Smooth muscle cell (in vitro differentiated cells): Measurements from ENCODE around the gene ELOVL2. TPM values are rescaled to one million over a fixed set of nuclear protein-coding genes. Genes with fewer than 3 reads are reported as not detected.

Experiments
- DNase-seq: peaks from one replicate; lab custom pipeline; 2025; ENCODE audit not compliant: unreplicated experiment; lab: John Stamatoyannopoulos, UW
- H2AFZ ChIP-seq: fragments of 200-600 bp; sonication (generic); 2 replicates; pipeline ENCODE4 v1.6.0; 2016; ENCODE audit warnings: antibody characterized with exemption, low read depth, mild to moderate bottlenecking
- H3F3A ChIP-seq: fragments of 200-600 bp; sonication (generic); 2 replicates; pipeline ENCODE4 v1.6.0; 2017; ENCODE audit warnings: antibody characterized with exemption, low read depth
- H3K27ac ChIP-seq: fragments of 200-600 bp; sonication (generic); 2 replicates; pipeline ENCODE4 v1.5.1; 2016; ENCODE audit warnings: low read depth, mild to moderate bottlenecking
- H3K27me3 ChIP-seq: fragments of 200-600 bp; sonication (generic); 2 replicates; pipeline ENCODE4 v1.6.1; 2016; ENCODE audit warnings: low read depth, mild to moderate bottlenecking
- H3K36me3 ChIP-seq: fragments of 200-600 bp; sonication (generic); 2 replicates; pipeline ENCODE4 v1.5.1; 2016; ENCODE audit warnings: low read depth
- H3K4me1 ChIP-seq: fragments of 200-600 bp; sonication (generic); 2 replicates; pipeline ENCODE4 v1.5.1; 2016; ENCODE audit warnings: low read depth
- H3K4me2 ChIP-seq: fragments of 200-600 bp; sonication (generic); 2 replicates; pipeline ENCODE4 v1.6.0; 2016; ENCODE audit warnings: mild to moderate bottlenecking
- H3K4me3 ChIP-seq: fragments of 200-600 bp; sonication (generic); 2 replicates; pipeline ENCODE4 v1.5.1; 2016; ENCODE audit warnings: mild to moderate bottlenecking
- H3K79me2 ChIP-seq: fragments of 200-600 bp; sonication (generic); 2 replicates; pipeline ENCODE4 v1.6.0; 2016; ENCODE audit warnings: low read depth, mild to moderate bottlenecking
- H3K9ac ChIP-seq: fragments of 200-600 bp; sonication (generic); 2 replicates; pipeline ENCODE4 v1.6.0; 2016; ENCODE audit warnings: low read depth
- H3K9me3 ChIP-seq: fragments of 200-600 bp; sonication (generic); replicated peaks from 2 replicates; pipeline ENCODE4 v1.5.1; 2016; ENCODE audit warnings: low read depth
- H4K20me1 ChIP-seq: fragments of 200-600 bp; sonication (generic); 2 replicates; pipeline ENCODE4 v1.6.0; 2016; ENCODE audit warnings: low read depth
- CTCF ChIP-seq: fragments of 200-600 bp; sonication (generic); IDR thresholded peaks from 2 replicates; pipeline ENCODE4 v1.5.1; 2017; ENCODE audit warnings: borderline replicate concordance, mild to moderate bottlenecking, antibody characterized with exemption; ENCODE audit not compliant: insufficient read depth, poor library complexity, severe bottlenecking
- WGBS: methylation state at CpG from one replicate; pipeline ENCODE4 v1.1.7; 2016; ENCODE audit warnings: low lambda C conversion rate; 5-methylcytosine and 5-hydroxymethylcytosine counted together
- polyA plus RNA-seq: library from polyadenylated mRNA; unstranded; fragments of >200 nt; fragmentation: Nextera tagmentation; extraction: Ambion mirVana; gene quantifications from 2 replicates; pipeline ENCODE4 v1.2.1, GENCODE V29; 2016
- total RNA-seq: library from RNA; depleted of rRNA; stranded (reverse); fragments of >200 nt; gene quantifications from 2 replicates; pipeline ENCODE4 v1.2.3, GENCODE V29; 2014

ELOVL2 gene
- total and polyA plus RNA-seq, 2 experiments from 2014 or later = 15.9 to 28.9 TPM

DNA sequence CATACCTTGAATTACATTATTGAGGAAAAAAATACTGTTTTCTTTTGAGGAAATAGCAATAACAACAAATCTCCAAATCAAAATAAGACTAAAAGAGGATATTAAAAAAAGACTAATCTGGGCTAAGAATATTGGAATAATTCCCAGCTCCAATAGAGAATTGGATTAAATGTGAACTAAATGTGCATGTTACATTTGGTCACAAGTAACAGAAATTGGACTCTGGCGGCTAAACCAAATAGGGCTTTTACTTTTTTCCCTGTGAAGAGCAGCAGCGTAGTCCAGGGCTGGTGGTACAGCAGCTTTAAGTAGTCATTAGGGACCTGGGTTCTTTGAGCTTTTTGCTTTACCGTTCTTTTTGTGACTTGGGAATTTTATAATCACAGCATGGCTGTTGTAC is 71.9 kb downstream of the ELOVL2 start:
- Histone ChIP-seq H3K27me3 (no peaks in the 10 kb centered on the region), H3K4me1 (no peaks in the 10 kb centered on the region), H3K36me3 (peaks cover 5% of the 10 kb centered on the region), H4K20me1 (no peaks in the 10 kb centered on the region), H2AFZ (no peak overlapping the region), H3K9me3 (peaks cover 6% of the 10 kb centered on the region), H3K27ac (no peak overlapping the region), H3K79me2 (no peaks in the 10 kb centered on the region), H3K4me2 (no peak overlapping the region), H3F3A (no peaks in the 10 kb centered on the region), H3K4me3 (no peak overlapping the region), H3K9ac (no peak overlapping the region)
- 90% methylated on average over 3 of the region's 3 CpGs for WGBS
- DNase-seq = no peak
- TF ChIP-seq CTCF = no peak

DNA sequence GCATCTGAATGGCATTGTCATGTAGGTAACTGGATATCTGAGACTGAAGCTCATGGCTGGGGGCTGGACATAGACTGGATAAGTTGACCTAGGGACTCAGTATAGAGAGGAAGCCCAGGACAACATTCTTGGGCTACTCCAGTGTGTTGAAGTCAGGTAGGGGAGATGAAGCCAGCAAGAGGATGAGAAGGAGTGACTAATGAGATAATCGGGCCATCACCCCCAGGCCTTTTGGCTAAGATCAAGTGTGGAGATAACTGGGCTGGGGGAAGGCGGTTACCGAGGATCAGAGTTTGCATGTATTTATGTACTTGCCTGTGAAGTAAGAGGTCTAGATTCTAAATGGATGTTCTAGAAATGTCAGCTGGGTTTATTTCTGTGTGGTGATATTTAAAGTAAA is 73.4 kb downstream of the ELOVL2 start:
- H3K4me1 ChIP-seq = no peaks in the 10 kb centered on the region
- 73% methylated on average over 3 of the region's 3 CpGs for WGBS
- no peaks in the 10 kb centered on the region for H3F3A ChIP-seq
- TF ChIP-seq CTCF = no peak
- no peak overlapping the region for H3K4me3 ChIP-seq
- H3K27ac ChIP-seq = no peak overlapping the region
- H2AFZ ChIP-seq = no peak overlapping the region
- H3K36me3 ChIP-seq = peaks cover 14% of the 10 kb centered on the region
- H3K79me2 ChIP-seq = no peaks in the 10 kb centered on the region
- no peaks in the 10 kb centered on the region for H4K20me1 ChIP-seq
- H3K9ac ChIP-seq = no peak overlapping the region
- no peak for DNase-seq
- peaks cover 16% of the 10 kb centered on the region for H3K9me3 ChIP-seq
- H3K4me2 ChIP-seq = no peak overlapping the region
- H3K27me3 ChIP-seq = no peaks in the 10 kb centered on the region

- Histone ChIP-seq H3K4me2 (no peak overlapping the region), H3K4me3 (no peak overlapping the region), H3K27ac (no peak overlapping the region), H3K4me1 (no peaks in the 10 kb centered on the region), H3K9me3 (peaks cover 17% of the 10 kb centered on the region), H2AFZ (no peak overlapping the region), H3F3A (no peaks in the 10 kb centered on the region), H3K9ac (no peak overlapping the region), H3K36me3 (peaks cover 14% of the 10 kb centered on the region), H3K79me2 (no peaks in the 10 kb centered on the region), H3K27me3 (no peaks in the 10 kb centered on the region), H4K20me1 (no peaks in the 10 kb centered on the region)
- WGBS = 47% methylated on average over 2 of the region's 2 CpGs
- no peak for DNase-seq
- no peak for TF ChIP-seq CTCF
These were observed 75.3 kb downstream of the ELOVL2 start for GRCh38 chr6:10968776-10969175.

GRCh38 chr6:10964684-10965083 is 79.4 kb downstream of the ELOVL2 start:
- no peak overlapping the region for H3K4me2 ChIP-seq
- peaks cover 15% of the 10 kb centered on the region for H3K4me1 ChIP-seq
- H3K27ac ChIP-seq = no peak overlapping the region
- no peak overlapping the region for H2AFZ ChIP-seq
- peaks cover 15% of the 10 kb centered on the region for H3F3A ChIP-seq
- 86% methylated on average over 1 of the region's 1 CpG for WGBS
- no peak overlapping the region for H3K9ac ChIP-seq
- no peak for TF ChIP-seq CTCF
- no peak for DNase-seq
- H4K20me1 ChIP-seq = no peaks in the 10 kb centered on the region
- no peaks in the 10 kb centered on the region for H3K27me3 ChIP-seq
- peaks cover 17% of the 10 kb centered on the region for H3K9me3 ChIP-seq
- no peak overlapping the region for H3K4me3 ChIP-seq
- H3K79me2 ChIP-seq = no peaks in the 10 kb centered on the region
- peaks cover 14% of the 10 kb centered on the region for H3K36me3 ChIP-seq
